GM13976 (cell line): ENCODE measurements around the gene CFAP410.
"Not testable (repeated sequence)": the region's sequence is repeated elsewhere in the genome, so short reads cannot be mapped to it uniquely, and the experiment has no call there.

Experiments used
- DNase-seq: peaks from one replicate; pipeline ENCODE4 v3.0.0; 2012; ENCODE audit warnings: low spot score
- in situ Hi-C: fragments of 300-500 bp; cut with MboI; formaldehyde crosslinking; loops from one replicate; pipeline ENCODE4 v1.12.0; 2022; ENCODE audit warnings: low sequenced_read_pairs, mixed read lengths, inconsistent platforms; ENCODE audit not compliant: unreplicated experiment
- TF ChIP-seq, protein P1 (sequence below): IDR thresholded peaks from 2 replicates; pipeline ENCODE4 v1.5.1; 2012; ENCODE audit warnings: borderline replicate concordance, mild to moderate bottlenecking; ENCODE audit not compliant: insufficient read depth; ENCODE audit errors: extremely low read depth, missing control alignments, control extremely low read depth

CFAP410 gene

DNA sequence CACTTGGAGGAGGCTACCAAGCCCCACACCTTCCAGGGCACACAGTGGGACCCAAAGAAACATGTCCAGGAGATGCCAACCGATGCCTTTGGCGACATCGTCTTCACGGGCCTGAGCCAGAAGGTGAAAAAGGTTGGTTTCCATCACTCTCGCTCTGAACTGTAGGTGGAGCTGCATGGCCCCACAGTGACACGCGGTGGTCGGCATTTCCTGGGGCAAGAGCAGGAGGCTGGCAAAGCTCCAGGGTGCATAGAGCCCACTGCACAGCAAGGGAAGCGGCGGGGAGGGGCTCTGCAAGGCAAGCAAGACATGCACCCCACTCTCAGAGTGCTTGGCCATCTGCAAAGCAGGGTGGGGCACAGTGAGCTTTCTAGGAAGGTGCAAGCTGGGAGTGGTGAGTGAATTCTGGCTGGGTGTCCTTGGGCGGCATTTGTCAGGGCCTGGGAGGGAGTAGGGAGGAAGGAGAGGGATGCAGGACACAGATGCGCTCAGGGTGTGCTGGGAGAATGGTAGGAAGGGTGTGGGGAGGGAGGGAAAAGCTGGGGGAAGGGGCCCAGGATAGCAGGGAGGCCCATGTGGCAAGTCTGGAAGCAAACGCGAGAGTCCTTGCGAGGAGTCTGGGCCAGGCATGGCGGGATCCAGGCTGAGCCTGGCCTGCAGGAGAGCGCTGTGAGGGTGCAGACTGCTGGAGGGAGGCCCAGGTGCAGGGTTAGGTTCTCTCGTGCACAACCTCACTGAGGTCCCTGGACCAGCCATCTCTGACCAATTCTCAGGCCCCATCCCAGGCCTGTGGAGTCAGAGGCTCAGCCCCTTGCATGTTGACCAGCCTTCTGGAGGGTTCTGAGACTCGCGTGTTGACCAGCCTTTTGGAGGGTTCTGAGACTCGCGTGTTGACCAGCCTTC lies 25.2 kb upstream of the CFAP410 start:
- in situ Hi-C loops = loop anchor here (25.0 kb wide), 1 partner anchor 98 kb away; the partner anchor contains the start of gene LRRC3
- DNase-seq = no peak
- TF ChIP-seq, protein P1, sequence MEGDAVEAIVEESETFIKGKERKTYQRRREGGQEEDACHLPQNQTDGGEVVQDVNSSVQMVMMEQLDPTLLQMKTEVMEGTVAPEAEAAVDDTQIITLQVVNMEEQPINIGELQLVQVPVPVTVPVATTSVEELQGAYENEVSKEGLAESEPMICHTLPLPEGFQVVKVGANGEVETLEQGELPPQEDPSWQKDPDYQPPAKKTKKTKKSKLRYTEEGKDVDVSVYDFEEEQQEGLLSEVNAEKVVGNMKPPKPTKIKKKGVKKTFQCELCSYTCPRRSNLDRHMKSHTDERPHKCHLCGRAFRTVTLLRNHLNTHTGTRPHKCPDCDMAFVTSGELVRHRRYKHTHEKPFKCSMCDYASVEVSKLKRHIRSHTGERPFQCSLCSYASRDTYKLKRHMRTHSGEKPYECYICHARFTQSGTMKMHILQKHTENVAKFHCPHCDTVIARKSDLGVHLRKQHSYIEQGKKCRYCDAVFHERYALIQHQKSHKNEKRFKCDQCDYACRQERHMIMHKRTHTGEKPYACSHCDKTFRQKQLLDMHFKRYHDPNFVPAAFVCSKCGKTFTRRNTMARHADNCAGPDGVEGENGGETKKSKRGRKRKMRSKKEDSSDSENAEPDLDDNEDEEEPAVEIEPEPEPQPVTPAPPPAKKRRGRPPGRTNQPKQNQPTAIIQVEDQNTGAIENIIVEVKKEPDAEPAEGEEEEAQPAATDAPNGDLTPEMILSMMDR = no peak

DNA sequence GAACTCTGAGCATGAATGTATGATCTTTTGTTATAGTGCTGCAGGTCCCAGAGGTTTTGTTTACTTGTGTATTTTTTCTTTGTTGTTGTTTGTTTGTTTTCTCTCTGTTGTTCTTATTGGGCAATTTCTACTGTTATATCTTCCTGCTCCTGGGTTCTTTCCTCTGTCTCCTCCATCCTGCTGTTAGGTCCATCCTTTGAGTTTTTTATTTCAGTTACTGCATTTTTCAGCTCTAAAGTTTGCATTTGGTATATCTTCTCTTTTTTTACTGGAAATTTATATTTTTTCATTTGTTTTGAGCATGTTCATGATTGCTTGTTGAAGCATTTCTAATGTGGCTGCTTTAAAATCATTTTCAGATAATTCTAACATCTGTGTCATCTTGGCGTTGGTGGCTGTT lies 24.1 kb upstream of the CFAP410 start:
- TF ChIP-seq, protein P1 = no peak
- DNase-seq = no peak
- in situ Hi-C loops = loop anchor here (25.0 kb wide), 1 partner anchor 99 kb away; the partner anchor contains the start of gene LRRC3

DNA sequence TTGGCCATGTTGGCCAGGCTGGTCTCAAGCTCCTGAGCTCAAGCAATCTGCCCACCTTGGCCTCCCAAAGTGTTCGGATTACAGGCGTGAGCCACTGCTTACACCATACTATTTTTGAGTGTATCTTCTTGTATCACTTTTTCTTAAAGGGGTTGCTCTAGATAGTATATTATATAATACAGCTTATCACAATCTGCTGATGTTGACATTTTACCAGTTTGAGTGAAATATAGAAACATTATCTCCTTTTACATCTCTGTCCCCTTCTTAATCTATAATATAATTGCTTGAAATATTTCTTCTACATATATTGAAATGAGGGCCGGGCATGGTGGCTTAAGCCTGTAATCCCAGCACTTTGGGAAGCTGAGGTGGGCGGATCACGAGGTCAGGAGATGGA lies 22.7 kb upstream of the CFAP410 start:
- not testable (repeated sequence) for DNase-seq
- in situ Hi-C loops = loop anchor here (25.0 kb wide), 1 partner anchor 100 kb away; the partner anchor contains the start of gene LRRC3

DNA sequence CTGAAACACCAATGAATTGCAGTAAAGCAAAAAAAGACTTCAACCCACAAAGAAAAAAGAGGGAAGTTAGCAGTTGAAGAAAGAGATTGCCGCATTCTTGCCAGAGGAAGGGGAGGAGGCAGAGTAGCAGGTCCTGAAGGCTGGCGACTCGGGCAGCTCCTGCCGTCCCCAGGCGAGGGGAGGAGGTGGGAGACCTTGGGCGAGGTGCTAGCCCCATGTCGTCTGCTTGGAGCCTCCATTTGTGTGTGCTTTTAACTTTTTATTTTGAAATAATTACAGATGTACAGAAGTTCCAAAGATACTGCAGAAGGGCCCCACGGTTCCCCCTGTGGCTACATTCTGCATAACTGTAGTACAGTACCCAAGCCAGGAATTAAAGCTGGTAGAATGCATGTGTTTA lies 21.0 kb upstream of the CFAP410 start:
- DNase-seq = no peak
- in situ Hi-C loops = loop anchor here (25.0 kb wide), 1 partner anchor 102 kb away; the partner anchor contains the start of gene LRRC3
- TF ChIP-seq, protein P1 = no peak

DNA sequence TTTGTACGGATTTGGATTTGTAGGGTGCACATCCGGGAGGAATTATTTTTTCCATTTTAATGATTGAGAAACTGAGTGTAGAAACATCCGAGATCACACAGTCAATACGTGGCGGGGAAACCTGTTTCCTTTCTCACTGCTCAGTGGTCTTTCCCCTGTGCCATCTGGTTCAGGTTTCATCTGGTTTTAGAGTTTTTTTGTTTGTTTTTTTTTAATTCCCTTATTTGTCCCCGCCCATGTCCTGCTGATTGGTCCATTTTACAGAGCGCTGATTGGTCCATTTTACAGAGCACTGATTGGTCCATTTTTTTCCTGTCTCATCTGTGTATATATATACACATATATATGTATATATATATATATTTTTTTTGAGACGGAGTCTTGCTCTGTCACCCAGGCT lies 20.2 kb upstream of the CFAP410 start:
- no peak for DNase-seq
- TF ChIP-seq, protein P1 = no peak
- in situ Hi-C loops = loop anchor here (25.0 kb wide), 1 partner anchor 103 kb away; the partner anchor contains the start of gene LRRC3

DNA sequence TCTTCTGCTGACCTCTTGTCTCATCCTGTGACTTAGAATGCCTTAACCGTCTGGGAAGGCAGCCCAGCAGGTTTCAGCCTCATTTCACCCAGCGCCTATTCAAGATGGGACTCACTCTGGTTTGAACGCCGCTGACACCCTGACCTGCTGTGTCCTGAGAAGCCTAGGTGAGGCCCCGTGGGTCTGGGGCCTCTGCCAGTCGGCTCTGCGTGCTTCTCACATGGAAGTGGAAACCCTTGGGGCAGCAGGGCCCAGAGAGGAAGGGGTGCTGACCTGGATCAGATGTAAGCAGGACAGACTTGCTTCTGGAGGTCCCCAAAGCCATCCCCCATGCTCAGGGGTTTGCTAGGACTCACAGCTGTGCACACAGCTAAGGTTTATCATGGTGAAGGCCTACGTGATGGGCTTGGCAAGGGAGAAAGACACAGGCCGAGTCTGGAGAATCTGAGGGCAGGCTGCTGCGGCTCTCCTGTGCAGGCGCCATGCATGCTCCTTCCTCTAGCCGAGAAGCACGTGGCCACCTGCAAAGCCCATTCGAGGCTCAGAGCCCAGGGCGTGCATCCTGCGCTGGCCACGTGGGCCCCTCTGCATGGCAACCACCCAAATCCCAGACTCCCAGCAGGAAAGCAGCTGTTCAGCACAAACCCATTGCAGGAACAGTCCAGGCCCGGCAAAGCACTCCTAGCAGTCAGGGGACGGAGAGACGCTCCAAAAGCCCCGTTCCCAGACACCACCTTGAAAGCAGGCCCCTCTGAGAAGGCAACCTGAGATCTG lies 18.1 kb upstream of the CFAP410 start:
- no peak for DNase-seq
- in situ Hi-C loops = loop anchor here (25.0 kb wide), 1 partner anchor 105 kb away; the partner anchor contains the start of gene LRRC3
- TF ChIP-seq, protein P1 = no peak

DNA sequence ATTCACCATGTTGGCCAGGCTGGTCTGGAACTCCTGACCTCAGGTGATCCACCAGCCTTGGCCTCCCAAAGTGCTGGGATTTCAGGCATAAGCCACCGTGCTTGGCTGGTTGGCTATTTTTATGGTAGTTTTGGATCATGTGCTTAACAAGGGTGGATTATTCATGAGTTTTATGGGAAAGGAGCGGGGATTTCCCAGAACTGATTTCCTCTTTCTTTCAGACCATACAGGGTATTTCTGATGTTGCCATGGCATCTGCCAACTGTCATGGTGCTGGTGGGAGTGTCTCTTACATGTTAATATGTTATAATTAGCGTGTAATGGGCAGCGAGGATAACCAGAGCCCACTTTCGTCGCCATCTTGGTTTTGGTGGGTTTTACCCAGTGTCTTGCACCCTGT lies 17.4 kb upstream of the CFAP410 start:
- in situ Hi-C loops = loop anchor here (25.0 kb wide), 1 partner anchor 106 kb away; the partner anchor contains the start of gene LRRC3
- no peak for DNase-seq
- TF ChIP-seq, protein P1 = no peak
